Calu3 (cell line): ENCODE results near the gene RASD2. TPM values are rescaled to one million over a fixed set of nuclear protein-coding genes. Genes with fewer than 3 reads are reported as not detected.

Experiments used
- BruUV-seq: library from RNA; stranded (reverse); fragments of 400-500 nt; replicated peaks from 2 replicates; lab custom pipeline; 2021; lab: Mats Ljungman, UMichigan
- CTCF ChIA-PET: fragments of 300-600 bp; sonication (Branson Sonifier 250); formaldehyde crosslinking; loops from one replicate; lab custom pipeline; 2022; ENCODE audit warnings: antibody characterized with exemption; lab: Charles Lee
- DNase-seq: peaks from one replicate; pipeline ENCODE4 v3.0.0; 2022
- H3K27ac Mint-ChIP-seq: one replicate; pipeline ENCODE4 v1.8.0; 2022; ENCODE audit warnings: mixed read lengths; ENCODE audit not compliant: unreplicated experiment
- H3K27me3 Mint-ChIP-seq: one replicate; pipeline ENCODE4 v1.8.0; 2022; ENCODE audit warnings: mixed read lengths; ENCODE audit not compliant: unreplicated experiment
- H3K36me3 Mint-ChIP-seq: one replicate; pipeline ENCODE4 v1.8.0; 2022; ENCODE audit warnings: mild to moderate bottlenecking, moderate library complexity, mixed read lengths; ENCODE audit not compliant: insufficient read depth, unreplicated experiment
- H3K4me1 Mint-ChIP-seq: one replicate; pipeline ENCODE4 v1.8.0; 2022; ENCODE audit warnings: mild to moderate bottlenecking, low read depth, mixed read lengths; ENCODE audit not compliant: unreplicated experiment
- H3K4me3 Mint-ChIP-seq: one replicate; pipeline ENCODE4 v1.8.0; 2022; ENCODE audit warnings: mild to moderate bottlenecking, low read depth, moderate library complexity, mixed read lengths; ENCODE audit not compliant: unreplicated experiment
- H3K9me3 Mint-ChIP-seq: one replicate; pipeline ENCODE4 v1.8.0; 2022; ENCODE audit warnings: low read depth, mixed read lengths; ENCODE audit not compliant: unreplicated experiment
- intact Hi-C: fragments of 100-400 bp; cut with micrococcal nuclease; formaldehyde crosslinking; loops from one replicate; pipeline ENCODE4 v1.10.0; 2022; ENCODE audit not compliant: unreplicated experiment
- total RNA-seq: library from RNA; stranded (reverse); gene quantifications from 2 replicates; pipeline ENCODE4 v1.2.3, GENCODE V29; 2022
- TF ChIP-seq, protein P1 (sequence below): fragments of 200-600 bp; IDR thresholded peaks from one replicate; pipeline ENCODE4 v1.8.0; 2022; ENCODE audit warnings: antibody characterized with exemption; ENCODE audit not compliant: unreplicated experiment

Gene RASD2
- total RNA-seq, 1 experiment from 2014 or later: 0.14 TPM

DNA sequence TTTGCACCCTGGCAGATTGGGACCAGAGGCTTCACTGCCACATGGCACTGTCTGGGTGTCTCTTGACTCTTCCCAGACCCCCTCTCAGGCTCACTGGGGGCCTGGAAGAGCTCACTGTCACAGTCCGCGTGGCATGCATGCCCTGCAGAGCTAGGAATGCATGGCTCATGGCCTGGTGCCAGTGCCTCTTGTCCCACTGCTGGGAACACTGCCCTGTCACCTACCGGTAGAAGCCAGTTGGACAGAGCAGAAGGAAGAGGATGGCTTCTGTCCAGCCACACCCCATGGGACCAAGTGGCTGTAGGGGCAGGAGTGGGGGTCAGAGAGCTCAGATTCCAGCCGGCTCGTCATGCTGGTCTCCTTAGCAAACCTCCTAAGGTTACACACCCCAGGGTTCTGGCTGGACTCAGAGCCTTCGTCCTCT, 46.8 kb downstream of the RASD2 start:
- no TSS peak for BruUV-seq
- Mint-ChIP-seq H3K36me3 (peaks cover 10% of the 10 kb centered on the region), H3K27me3 (no peaks in the 10 kb centered on the region), H3K9me3 (no peaks in the 10 kb centered on the region), H3K27ac (no peak overlapping the region), H3K4me3 (no peak overlapping the region), H3K4me1 (peaks cover 52% of the 10 kb centered on the region)
- CTCF ChIA-PET: interaction anchor here (0.5 to 1.3 kb wide), 4 partner anchors 21 to 229 kb away, joined by 3 to 5 read pairs (median 4); no protein-coding TSS in a partner anchor
- peak; percentile 63 for DNase-seq
- intact Hi-C loops: loop anchor here (5.0 kb wide), 1 partner anchor 35 kb away; no protein-coding TSS in a partner anchor
- TF ChIP-seq, protein P1, sequence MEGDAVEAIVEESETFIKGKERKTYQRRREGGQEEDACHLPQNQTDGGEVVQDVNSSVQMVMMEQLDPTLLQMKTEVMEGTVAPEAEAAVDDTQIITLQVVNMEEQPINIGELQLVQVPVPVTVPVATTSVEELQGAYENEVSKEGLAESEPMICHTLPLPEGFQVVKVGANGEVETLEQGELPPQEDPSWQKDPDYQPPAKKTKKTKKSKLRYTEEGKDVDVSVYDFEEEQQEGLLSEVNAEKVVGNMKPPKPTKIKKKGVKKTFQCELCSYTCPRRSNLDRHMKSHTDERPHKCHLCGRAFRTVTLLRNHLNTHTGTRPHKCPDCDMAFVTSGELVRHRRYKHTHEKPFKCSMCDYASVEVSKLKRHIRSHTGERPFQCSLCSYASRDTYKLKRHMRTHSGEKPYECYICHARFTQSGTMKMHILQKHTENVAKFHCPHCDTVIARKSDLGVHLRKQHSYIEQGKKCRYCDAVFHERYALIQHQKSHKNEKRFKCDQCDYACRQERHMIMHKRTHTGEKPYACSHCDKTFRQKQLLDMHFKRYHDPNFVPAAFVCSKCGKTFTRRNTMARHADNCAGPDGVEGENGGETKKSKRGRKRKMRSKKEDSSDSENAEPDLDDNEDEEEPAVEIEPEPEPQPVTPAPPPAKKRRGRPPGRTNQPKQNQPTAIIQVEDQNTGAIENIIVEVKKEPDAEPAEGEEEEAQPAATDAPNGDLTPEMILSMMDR: no peak

DNA sequence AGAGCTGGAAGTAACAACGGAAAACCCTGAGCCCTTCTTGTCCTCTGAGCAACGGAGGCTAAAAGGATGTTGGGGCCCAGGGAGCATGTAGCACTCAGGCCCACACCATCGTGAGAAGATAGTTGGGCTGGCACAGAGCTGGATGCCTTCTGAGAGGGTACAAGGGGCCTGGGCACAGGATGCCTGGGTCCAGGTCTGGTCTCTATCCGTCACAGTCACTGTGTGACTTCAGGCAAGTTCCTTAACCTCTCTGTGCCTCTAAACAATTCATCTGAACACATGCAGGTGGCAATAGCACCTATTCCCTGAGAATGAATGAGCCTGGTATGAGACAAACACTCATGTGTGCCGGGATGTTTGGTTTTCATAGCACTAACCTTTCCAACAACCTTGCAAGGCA, 47.3 kb downstream of the RASD2 start:
- no TSS peak for BruUV-seq
- CTCF ChIA-PET: interaction anchor here (0.6 to 1.3 kb wide), 3 partner anchors 77 to 230 kb away, joined by 3 to 5 read pairs (median 5); no protein-coding TSS in a partner anchor
- intact Hi-C loops: loop anchor here (5.0 kb wide), 1 partner anchor 34 kb away; no protein-coding TSS in a partner anchor
- Mint-ChIP-seq H3K27me3 (no peaks in the 10 kb centered on the region), H3K36me3 (peaks cover 8% of the 10 kb centered on the region), H3K4me1 (peaks cover 56% of the 10 kb centered on the region), H3K4me3 (no peak overlapping the region), H3K27ac (no peak overlapping the region), H3K9me3 (no peaks in the 10 kb centered on the region)
- no peak for DNase-seq
- TF ChIP-seq, protein P1: no peak

DNA sequence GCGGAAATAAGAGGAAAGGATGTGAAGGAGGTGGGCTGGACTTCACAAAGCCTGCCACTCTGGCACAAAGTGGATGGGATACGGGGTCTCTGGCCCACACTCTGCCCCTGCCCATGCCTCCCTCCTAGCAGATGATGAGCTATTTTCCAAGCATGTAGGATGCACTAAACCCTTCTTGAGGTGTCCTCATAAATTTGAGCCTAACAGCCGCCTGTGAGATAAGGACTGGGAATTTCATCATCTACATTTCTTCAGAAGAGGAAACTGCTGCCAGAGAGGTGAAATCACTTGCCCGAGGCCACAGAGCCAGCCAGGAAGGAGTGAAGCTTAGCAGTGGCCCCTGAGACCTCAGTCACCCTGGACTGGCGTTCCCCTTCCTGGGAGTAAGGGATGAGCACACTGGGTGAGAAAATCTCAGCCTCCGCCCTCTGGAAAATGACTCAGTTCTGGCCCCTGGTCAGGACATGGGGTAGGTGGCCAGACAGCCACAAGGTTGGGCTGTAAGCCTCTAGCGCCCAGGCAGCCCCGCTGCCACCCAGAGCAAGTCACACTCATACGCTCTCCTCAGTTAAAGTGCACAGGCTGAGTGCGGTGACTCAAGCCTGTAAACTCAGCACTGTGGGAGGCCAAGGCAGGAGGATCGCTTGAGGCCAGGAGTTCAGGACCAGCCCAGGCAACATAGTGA, 48.6 kb downstream of the RASD2 start:
- no TSS peak for BruUV-seq
- no peaks in the 10 kb centered on the region for H3K27me3 Mint-ChIP-seq

DNA sequence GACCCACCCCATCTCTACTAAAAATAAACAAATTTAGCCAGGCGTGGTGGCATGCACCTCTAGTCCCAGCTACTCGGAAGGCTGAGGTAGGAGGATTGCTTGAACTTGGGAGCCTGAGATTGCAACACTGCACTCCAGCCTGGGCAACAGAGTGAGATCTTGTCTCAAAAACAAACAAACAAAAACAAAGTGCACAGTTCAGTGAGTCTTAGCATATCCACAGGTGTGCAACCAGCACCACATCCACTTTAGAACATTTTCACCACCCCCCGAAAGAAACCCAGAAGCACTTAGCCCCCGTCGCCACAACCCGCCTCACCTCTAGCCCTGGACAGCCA, 49.1 kb downstream of the RASD2 start:
- Mint-ChIP-seq H3K9me3 (no peaks in the 10 kb centered on the region), H3K27me3 (no peaks in the 10 kb centered on the region), H3K27ac (peak overlapping the region; percentile 87), H3K36me3 (peaks cover 5% of the 10 kb centered on the region), H3K4me3 (peak overlapping the region; percentile 40), H3K4me1 (peaks cover 52% of the 10 kb centered on the region)
- TF ChIP-seq, protein P1: no peak
- BruUV-seq: no TSS peak
- intact Hi-C loops: loop anchor here (5.0 kb wide), 1 partner anchor 33 kb away; no protein-coding TSS in a partner anchor
- CTCF ChIA-PET: no interaction called here
- no peak for DNase-seq

More for the DNA sequence above, 48.6 kb downstream of the RASD2 start:
- DNase-seq: peak; percentile 79
- CTCF ChIA-PET: interaction anchor here (1.0 kb wide), 1 partner anchor 68 kb away, joined by 3 read pairs; no protein-coding TSS in a partner anchor
- Mint-ChIP-seq H3K4me1 (peaks cover 52% of the 10 kb centered on the region), H3K9me3 (no peaks in the 10 kb centered on the region), H3K27ac (peak overlapping the region; percentile 87), H3K36me3 (peaks cover 5% of the 10 kb centered on the region), H3K4me3 (peak overlapping the region; percentile 40)
- TF ChIP-seq, protein P1: no peak
- intact Hi-C loops: loop anchor here (5.0 kb wide), 1 partner anchor 33 kb away; no protein-coding TSS in a partner anchor
